ENCODE measurements around the gene ANGPTL7.

The ANGPTL7 gene

GRCh38 chr1:11145741-11146140 is 43.4 kb upstream of the ANGPTL7 start:
- H3K27ac ChIP-seq: no peak overlapping the region
- peaks cover 0 to 31% (median 4%) of the 10 kb centered on the region in 4 donors for H3K4me1 ChIP-seq
- H3K36me3 ChIP-seq: peaks cover 55 to 87% (median 64%) of the 10 kb centered on the region in 3 donors
- DNase-seq: no peak
- no peak overlapping the region for H3K4me3 ChIP-seq
- no peaks in the 10 kb centered on the region for H3K9me3 ChIP-seq
- intact Hi-C loops (cut with DNase I; ENCODE audit: low total_unique reads): no loop called here
- TF ChIP-seq, protein P1, sequence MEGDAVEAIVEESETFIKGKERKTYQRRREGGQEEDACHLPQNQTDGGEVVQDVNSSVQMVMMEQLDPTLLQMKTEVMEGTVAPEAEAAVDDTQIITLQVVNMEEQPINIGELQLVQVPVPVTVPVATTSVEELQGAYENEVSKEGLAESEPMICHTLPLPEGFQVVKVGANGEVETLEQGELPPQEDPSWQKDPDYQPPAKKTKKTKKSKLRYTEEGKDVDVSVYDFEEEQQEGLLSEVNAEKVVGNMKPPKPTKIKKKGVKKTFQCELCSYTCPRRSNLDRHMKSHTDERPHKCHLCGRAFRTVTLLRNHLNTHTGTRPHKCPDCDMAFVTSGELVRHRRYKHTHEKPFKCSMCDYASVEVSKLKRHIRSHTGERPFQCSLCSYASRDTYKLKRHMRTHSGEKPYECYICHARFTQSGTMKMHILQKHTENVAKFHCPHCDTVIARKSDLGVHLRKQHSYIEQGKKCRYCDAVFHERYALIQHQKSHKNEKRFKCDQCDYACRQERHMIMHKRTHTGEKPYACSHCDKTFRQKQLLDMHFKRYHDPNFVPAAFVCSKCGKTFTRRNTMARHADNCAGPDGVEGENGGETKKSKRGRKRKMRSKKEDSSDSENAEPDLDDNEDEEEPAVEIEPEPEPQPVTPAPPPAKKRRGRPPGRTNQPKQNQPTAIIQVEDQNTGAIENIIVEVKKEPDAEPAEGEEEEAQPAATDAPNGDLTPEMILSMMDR (IDR thresholded peaks at IDR 0.05): no peak
- H3K27me3 ChIP-seq: no peaks in the 10 kb centered on the region

DNA sequence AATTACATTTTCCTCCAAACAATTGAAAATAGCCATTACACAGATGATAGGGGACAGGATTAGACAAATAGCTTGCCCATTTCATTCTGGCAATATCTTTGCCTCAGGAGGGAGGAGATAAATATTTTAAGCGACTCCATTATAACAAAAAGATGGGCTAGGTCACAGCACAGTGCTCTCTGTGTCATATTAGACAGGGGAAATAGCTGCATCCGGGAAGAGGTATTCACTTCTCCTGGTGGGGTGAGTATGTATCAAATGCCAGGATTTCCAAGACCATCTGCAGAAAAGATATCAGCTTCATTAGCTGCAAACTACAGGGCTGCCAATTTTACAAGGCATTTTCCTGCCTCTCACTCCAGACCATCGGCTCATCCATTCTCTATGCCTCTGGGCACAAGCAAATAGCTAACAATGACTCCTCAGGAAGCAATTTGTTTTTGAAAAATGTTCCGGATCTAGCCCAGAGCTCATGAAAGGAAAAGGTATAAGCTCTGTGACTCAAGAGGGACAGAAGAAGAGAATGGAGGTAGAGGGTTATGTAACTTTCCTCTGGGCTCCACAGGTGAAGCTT is 41.9 kb upstream of the ANGPTL7 start:
- DNase-seq: no peak
- H3K9me3 ChIP-seq: no peaks in the 10 kb centered on the region
- no peaks in the 10 kb centered on the region for H3K27me3 ChIP-seq
- no peak overlapping the region for H3K4me3 ChIP-seq
- TF ChIP-seq, protein P1 (IDR thresholded peaks at IDR 0.05): no peak
- H3K27ac ChIP-seq: no peak overlapping the region
- H3K36me3 ChIP-seq: peaks cover 51 to 90% (median 72%) of the 10 kb centered on the region in 3 donors
- intact Hi-C loops (cut with DNase I; ENCODE audit: low total_unique reads): no loop called here
- H3K4me1 ChIP-seq: peaks cover 0 to 28% (median 4%) of the 10 kb centered on the region in 4 donors

DNA sequence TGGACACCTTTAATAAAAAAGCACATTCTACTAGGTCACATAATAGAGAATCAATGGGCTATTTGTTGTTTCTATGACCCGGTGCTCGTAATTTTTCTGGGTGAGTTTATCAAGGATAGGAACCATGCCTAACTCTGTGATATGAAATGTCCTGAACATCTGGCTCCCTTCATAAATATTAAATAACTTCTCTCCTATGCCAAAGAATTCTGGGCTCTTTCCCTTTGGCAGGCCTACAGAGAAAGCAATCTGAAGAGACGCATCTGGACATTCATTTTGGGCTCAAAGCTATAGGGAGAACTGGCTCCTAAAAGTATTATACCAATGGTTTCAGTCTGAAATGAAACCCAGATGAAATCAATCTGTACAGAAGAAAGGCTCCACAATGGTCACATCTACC is 38.8 kb upstream of the ANGPTL7 start:
- intact Hi-C loops (cut with DNase I; ENCODE audit: low total_unique reads): no loop called here
- H3K27ac ChIP-seq: no peak overlapping the region

GRCh38 chr1:11151114-11151513 is 38.0 kb upstream of the ANGPTL7 start:
- TF ChIP-seq, protein P1 (IDR thresholded peaks at IDR 0.05): no peak
- H3K36me3 ChIP-seq: peaks cover 38 to 81% (median 63%) of the 10 kb centered on the region in 3 donors
- H3K27ac ChIP-seq: no peak overlapping the region
- no peak overlapping the region for H3K4me3 ChIP-seq
- no peak for DNase-seq
- H3K27me3 ChIP-seq: no peaks in the 10 kb centered on the region
- H3K9me3 ChIP-seq: no peaks in the 10 kb centered on the region
- intact Hi-C loops (cut with DNase I; ENCODE audit: low total_unique reads): no loop called here
- peaks cover 0 to 11% (median 0%) of the 10 kb centered on the region in 4 donors for H3K4me1 ChIP-seq

More for the DNA sequence above, 38.8 kb upstream of the ANGPTL7 start:
- no peak for DNase-seq
- no peaks in the 10 kb centered on the region for H3K27me3 ChIP-seq
- H3K4me1 ChIP-seq: peaks cover 0 to 11% (median 0%) of the 10 kb centered on the region in 4 donors
- H3K4me3 ChIP-seq: no peak overlapping the region
- H3K36me3 ChIP-seq: peaks cover 43 to 81% (median 63%) of the 10 kb centered on the region in 3 donors
- TF ChIP-seq, protein P1 (IDR thresholded peaks at IDR 0.05): no peak
- no peaks in the 10 kb centered on the region for H3K9me3 ChIP-seq

DNA sequence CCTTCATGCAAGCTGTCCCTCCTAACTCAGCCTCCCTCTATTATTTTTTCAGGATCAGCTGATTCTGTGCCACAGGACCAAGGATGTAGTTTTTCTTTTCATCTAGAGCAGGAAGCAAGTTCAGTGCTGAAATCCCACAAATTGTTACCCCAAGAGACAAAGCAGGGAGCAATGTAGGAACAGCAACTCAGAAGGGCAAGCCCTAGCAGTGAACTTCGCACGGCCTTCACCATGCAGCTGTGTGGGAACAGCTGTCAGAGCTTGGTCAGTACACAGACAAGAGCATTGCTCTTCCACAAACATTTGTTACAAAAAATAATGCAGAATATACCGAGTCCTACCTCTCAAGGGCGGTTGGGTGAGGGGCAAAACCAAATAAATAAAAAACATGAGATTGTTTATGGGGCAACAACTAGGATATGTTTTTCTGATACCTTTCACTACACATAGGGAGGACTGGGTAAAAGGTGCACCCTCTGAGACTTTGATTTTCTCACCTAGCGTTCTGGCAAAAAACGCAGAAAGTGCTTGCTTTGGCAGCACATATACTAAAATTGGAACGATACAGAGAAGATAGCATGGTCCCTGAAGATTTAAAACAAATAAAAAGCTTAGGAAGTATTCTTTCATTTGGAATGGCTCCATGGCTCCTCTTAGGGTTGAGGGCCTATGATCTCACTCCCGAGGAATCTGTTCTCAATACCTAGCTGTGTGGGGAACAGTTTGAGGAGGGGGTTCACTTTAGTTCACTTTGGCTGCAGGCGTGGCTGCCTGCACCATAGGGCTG is 37.1 kb upstream of the ANGPTL7 start:
- TF ChIP-seq, protein P1 (IDR thresholded peaks at IDR 0.05): no peak
- no peak for DNase-seq
- Histone ChIP-seq H3K27ac (no peak overlapping the region), H3K36me3 (peaks cover 31 to 81% (median 58%) of the 10 kb centered on the region in 3 donors), H3K4me3 (no peak overlapping the region), H3K9me3 (no peaks in the 10 kb centered on the region), H3K4me1 (peaks cover 0 to 11% (median 1%) of the 10 kb centered on the region in 4 donors), H3K27me3 (no peaks in the 10 kb centered on the region)
- intact Hi-C loops (cut with DNase I; ENCODE audit: low total_unique reads): no loop called here
